H9 (cell line): ENCODE measurements around the gene C1orf216. TPM values are rescaled to one million over a fixed set of nuclear protein-coding genes. Genes with fewer than 3 reads are reported as not detected.
A peak's percentile ranks its signal among the peaks of the same experiment; 100 is the strongest.

Source experiments
- DNase-seq: peaks from one replicate; pipeline ENCODE4 v3.0.0-alpha.2; 2017
- H2AFZ ChIP-seq: one replicate; pipeline ENCODE4 v1.6.1; 2013; ENCODE audit warnings: mild to moderate bottlenecking, low read length, control low read depth, moderate library complexity
- H2AK5ac ChIP-seq: 2 replicates; pipeline ENCODE4 v1.6.1; 2013; ENCODE audit warnings: low read length, control low read depth, mixed read lengths; ENCODE audit not compliant: insufficient read length
- H2BK120ac ChIP-seq: one replicate; pipeline ENCODE4 v1.6.1; 2013; ENCODE audit warnings: low read depth, mild to moderate bottlenecking, low read length, control low read depth, inconsistent platforms; ENCODE audit not compliant: poor library complexity, severe bottlenecking
- H2BK12ac ChIP-seq: 2 replicates; pipeline ENCODE4 v1.6.1; 2013; ENCODE audit warnings: low read length, control low read depth, mixed read lengths, low read depth; ENCODE audit not compliant: insufficient read length
- H2BK15ac ChIP-seq: 2 replicates; pipeline ENCODE4 v1.6.1; 2013; ENCODE audit warnings: low read depth, low read length, control low read depth
- H2BK20ac ChIP-seq: one replicate; pipeline ENCODE4 v1.6.1; 2013; ENCODE audit warnings: low read depth, mild to moderate bottlenecking, low read length, control low read depth, inconsistent platforms; ENCODE audit not compliant: poor library complexity, severe bottlenecking
- H2BK5ac ChIP-seq: 2 replicates; pipeline ENCODE4 v1.6.1; 2013; ENCODE audit warnings: low read length, control low read depth, mixed read lengths; ENCODE audit not compliant: insufficient read length
- H3K14ac ChIP-seq: 2 replicates; pipeline ENCODE4 v1.6.1; 2013; ENCODE audit warnings: low read length, control low read depth; ENCODE audit not compliant: insufficient read depth
- H3K18ac ChIP-seq: 2 replicates; pipeline ENCODE4 v1.6.1; 2013; ENCODE audit warnings: low read depth, mild to moderate bottlenecking, mixed read lengths, low read length, control low read depth; ENCODE audit not compliant: insufficient read length
- H3K23ac ChIP-seq: 2 replicates; pipeline ENCODE4 v1.6.1; 2013; ENCODE audit warnings: low read length, control low read depth, mixed read lengths, low read depth; ENCODE audit not compliant: insufficient read length
- H3K23me2 ChIP-seq: 2 replicates; pipeline ENCODE4 v1.6.1; 2013; ENCODE audit warnings: low read depth, mild to moderate bottlenecking, mixed read lengths, low read length, control low read depth; ENCODE audit not compliant: insufficient read length, poor library complexity, severe bottlenecking
- H3K27ac ChIP-seq: 2 replicates; pipeline ENCODE4 v1.5.1; 2013; ENCODE audit warnings: low read length, control low read depth, mixed read lengths, low read depth; ENCODE audit not compliant: insufficient read length
- H3K27me3 ChIP-seq: 2 replicates; pipeline ENCODE4 v1.6.1; 2013; ENCODE audit warnings: low read length, control low read depth, inconsistent platforms; ENCODE audit not compliant: insufficient read depth
- H3K4ac ChIP-seq: 2 replicates; pipeline ENCODE4 v1.6.1; 2013; ENCODE audit warnings: low read depth, mild to moderate bottlenecking, control low read depth, inconsistent platforms, low read length, moderate library complexity
- H3K4me1 ChIP-seq: 2 replicates; pipeline ENCODE4 v1.6.1; 2013; ENCODE audit warnings: low read length, control low read depth, inconsistent platforms; ENCODE audit not compliant: insufficient read depth
- H3K4me2 ChIP-seq: 2 replicates; pipeline ENCODE4 v1.6.1; 2013; ENCODE audit warnings: low read length, control low read depth, mixed read lengths; ENCODE audit not compliant: insufficient read length, insufficient read depth
- H3K56ac ChIP-seq: 2 replicates; pipeline ENCODE4 v1.6.1; 2013; ENCODE audit warnings: low read depth, mild to moderate bottlenecking, mixed read lengths, low read length, control low read depth; ENCODE audit not compliant: insufficient read length
- H3K79me1 ChIP-seq: 2 replicates; pipeline ENCODE4 v1.6.1; 2013; ENCODE audit warnings: low read depth, mild to moderate bottlenecking, moderate library complexity, low read length, control low read depth, inconsistent platforms; ENCODE audit not compliant: insufficient read depth, poor library complexity, severe bottlenecking
- H3K79me2 ChIP-seq: 2 replicates; pipeline ENCODE4 v1.6.1; 2013; ENCODE audit warnings: low read length, control low read depth, inconsistent platforms; ENCODE audit not compliant: insufficient read depth
- H3K9ac ChIP-seq: 2 replicates; pipeline ENCODE4 v1.6.1; 2013; ENCODE audit warnings: low read length, control low read depth, mixed read lengths; ENCODE audit not compliant: insufficient read length; ENCODE audit errors: extremely low read depth
- H3K9me3 ChIP-seq: one replicate; pipeline ENCODE4 v1.6.1; 2013; ENCODE audit warnings: low read depth, low read length, inconsistent platforms; ENCODE audit not compliant: control insufficient read depth
- H3T11ph ChIP-seq: one replicate; pipeline ENCODE4 v1.6.1; 2013; ENCODE audit warnings: mild to moderate bottlenecking, low read length, control low read depth, inconsistent platforms
- H4K20me1 ChIP-seq: one replicate; pipeline ENCODE4 v1.6.1; 2013; ENCODE audit not compliant: control insufficient read depth, insufficient read length, insufficient read depth
- H4K5ac ChIP-seq: 2 replicates; pipeline ENCODE4 v1.6.1; 2013; ENCODE audit warnings: low read depth, mild to moderate bottlenecking, mixed read lengths, low read length, control low read depth; ENCODE audit not compliant: insufficient read length
- H4K8ac ChIP-seq: replicated peaks from 2 replicates; pipeline ENCODE4 v1.6.1; 2013; ENCODE audit warnings: low read length, control low read depth, mixed read lengths, low read depth; ENCODE audit not compliant: insufficient read length
- H4K91ac ChIP-seq: 2 replicates; pipeline ENCODE4 v1.6.1; 2013; ENCODE audit warnings: low read depth, mild to moderate bottlenecking, moderate library complexity, mixed read lengths, low read length, control low read depth; ENCODE audit not compliant: insufficient read length
- H3K27ac Mint-ChIP-seq, 3 experiments: 2 replicates in 2 of 3; 3 replicates in 1 of 3; pipeline ENCODE4 v1.8.0; 2020 to 2021; ENCODE audit warnings: mixed read lengths in 3 of 3, mild to moderate bottlenecking in 1 of 3, moderate library complexity in 1 of 3
- H3K27me3 Mint-ChIP-seq: 2 replicates; pipeline ENCODE4 v1.8.0; 2021; ENCODE audit warnings: low read depth, mild to moderate bottlenecking, moderate library complexity, mixed read lengths
- H3K36me3 Mint-ChIP-seq, 3 experiments: 2 replicates in 2 of 3; 3 replicates in 1 of 3; pipeline ENCODE4 v1.8.0; 2020 to 2021; ENCODE audit warnings: low read depth in 3 of 3, mixed read lengths in 3 of 3; ENCODE audit not compliant: insufficient read depth in 1 of 3
- H3K4me1 Mint-ChIP-seq, 2 experiments: 2 replicates each; pipeline ENCODE4 v1.8.0; 2020; ENCODE audit warnings: mixed read lengths in 2 of 2
- H3K4me3 Mint-ChIP-seq, 2 experiments: 2 replicates in 1 of 2; 3 replicates in 1 of 2; pipeline ENCODE4 v1.8.0; 2020 to 2021; ENCODE audit warnings: mild to moderate bottlenecking in 2 of 2, mixed read lengths in 2 of 2, moderate library complexity in 1 of 2
- H3K9me3 Mint-ChIP-seq, 2 experiments: 2 replicates in 1 of 2; 3 replicates in 1 of 2; pipeline ENCODE4 v1.8.0; 2020; ENCODE audit warnings: mild to moderate bottlenecking in 2 of 2, mixed read lengths in 2 of 2, moderate library complexity in 1 of 2
- WGBS: extraction: QIAGEN DNeasy Blood & Tissue Kit; methylation state at CpG from one replicate; pipeline ENCODE4 v1.1.7; 2013; ENCODE audit warnings: missing lambda C conversion rate, low lambda C conversion rate, mixed read lengths; ENCODE audit not compliant: insufficient read length; ENCODE audit errors: extremely low coverage; 5-methylcytosine and 5-hydroxymethylcytosine counted together
- total RNA-seq: library from RNA; stranded (reverse); gene quantifications from 2 replicates; pipeline ENCODE4 v1.2.1, GENCODE V29; 2021
- TF ChIP-seq, protein P1 (sequence below): fragments of 200-600 bp; sonication (generic); conservative IDR thresholded peaks from 3 replicates; pipeline ENCODE4 v1.8.0; 2021; ENCODE audit warnings: antibody characterized with exemption, mild to moderate bottlenecking

The C1orf216 gene
- total RNA-seq, 1 experiment from 2014 or later, result 13.5 TPM

GRCh38 chr1:35737120-35737519 is 18.4 kb upstream of the C1orf216 start:
- Histone ChIP-seq H4K20me1 (no peaks in the 10 kb centered on the region), H2BK20ac (no peak overlapping the region), H3T11ph (no peak overlapping the region), H3K79me2 (no peaks in the 10 kb centered on the region), H2BK12ac (no peak overlapping the region), H4K8ac (no peak overlapping the region), H3K27me3 (no peaks in the 10 kb centered on the region), H3K9me3 (no peaks in the 10 kb centered on the region), H2BK15ac (no peak overlapping the region), H2AFZ (no peak overlapping the region), H3K18ac (no peak overlapping the region), H3K9ac (no peak overlapping the region), H3K14ac (no peak overlapping the region), H2BK5ac (no peak overlapping the region), H3K4me2 (no peak overlapping the region), H3K23ac (no peak overlapping the region), H2BK120ac (no peak overlapping the region), H3K56ac (no peak overlapping the region), H4K91ac (no peak overlapping the region), H3K4ac (no peak overlapping the region), H3K27ac (no peak overlapping the region), H2AK5ac (no peak overlapping the region), H4K5ac (no peak overlapping the region), H3K79me1 (no peaks in the 10 kb centered on the region), H3K23me2 (no peaks in the 10 kb centered on the region), H3K4me1 (no peaks in the 10 kb centered on the region)
- no peak overlapping the region for H3K27ac Mint-ChIP-seq
- peaks cover 20 to 73% (median 65%) of the 10 kb centered on the region in 3 experiments; a peak in 6 of 7 replicates for H3K36me3 Mint-ChIP-seq
- no peak for DNase-seq
- no peaks in the 10 kb centered on the region for H3K9me3 Mint-ChIP-seq
- H3K4me3 Mint-ChIP-seq, result peak overlapping the region in 1 of 2 experiments; percentile 20; a peak in 2 of 5 replicates
- TF ChIP-seq, protein P1, sequence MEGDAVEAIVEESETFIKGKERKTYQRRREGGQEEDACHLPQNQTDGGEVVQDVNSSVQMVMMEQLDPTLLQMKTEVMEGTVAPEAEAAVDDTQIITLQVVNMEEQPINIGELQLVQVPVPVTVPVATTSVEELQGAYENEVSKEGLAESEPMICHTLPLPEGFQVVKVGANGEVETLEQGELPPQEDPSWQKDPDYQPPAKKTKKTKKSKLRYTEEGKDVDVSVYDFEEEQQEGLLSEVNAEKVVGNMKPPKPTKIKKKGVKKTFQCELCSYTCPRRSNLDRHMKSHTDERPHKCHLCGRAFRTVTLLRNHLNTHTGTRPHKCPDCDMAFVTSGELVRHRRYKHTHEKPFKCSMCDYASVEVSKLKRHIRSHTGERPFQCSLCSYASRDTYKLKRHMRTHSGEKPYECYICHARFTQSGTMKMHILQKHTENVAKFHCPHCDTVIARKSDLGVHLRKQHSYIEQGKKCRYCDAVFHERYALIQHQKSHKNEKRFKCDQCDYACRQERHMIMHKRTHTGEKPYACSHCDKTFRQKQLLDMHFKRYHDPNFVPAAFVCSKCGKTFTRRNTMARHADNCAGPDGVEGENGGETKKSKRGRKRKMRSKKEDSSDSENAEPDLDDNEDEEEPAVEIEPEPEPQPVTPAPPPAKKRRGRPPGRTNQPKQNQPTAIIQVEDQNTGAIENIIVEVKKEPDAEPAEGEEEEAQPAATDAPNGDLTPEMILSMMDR, result no peak
- WGBS, result no CpG with 5 or more reads among the region's 1 CpG
- H3K27me3 Mint-ChIP-seq, result no peaks in the 10 kb centered on the region
- H3K4me1 Mint-ChIP-seq, result no peaks in the 10 kb centered on the region
